IMR-90 (cell line): ENCODE data around the gene MAPKAPK2.

Experiments used
- BHLHE40 ChIP-seq: fragments of 150-350 bp; IDR thresholded peaks from 2 replicates; pipeline ENCODE4 v1.6.1; 2016; ENCODE audit warnings: mild to moderate bottlenecking, low read depth, low read length
- CTCF ChIP-seq: conservative IDR thresholded peaks from 2 replicates; pipeline ENCODE4 v1.5.1; 2012; ENCODE audit warnings: mild to moderate bottlenecking, low read depth, low read length, improper control_type of control experiment
- MXI1 ChIP-seq: IDR thresholded peaks from 2 replicates; pipeline ENCODE4 v1.6.1; 2012; ENCODE audit warnings: low read depth, mild to moderate bottlenecking, low read length, moderate library complexity, borderline replicate concordance
- POLR2A ChIP-seq: IDR thresholded peaks from 2 replicates; pipeline ENCODE4 v1.6.1; 2012; ENCODE audit warnings: mild to moderate bottlenecking, low read depth, low read length
- RFX5 ChIP-seq: IDR thresholded peaks from 2 replicates; pipeline ENCODE4 v1.8.0; 2012; ENCODE audit warnings: low read depth, mild to moderate bottlenecking, low read length, moderate library complexity
- USF2 ChIP-seq: fragments of 150-350 bp; IDR thresholded peaks from 2 replicates; pipeline ENCODE4 v1.6.1; 2017; ENCODE audit warnings: mild to moderate bottlenecking, antibody characterized with exemption, low read length, low read depth

GRCh38 chr1:206729507-206729906 is 44.8 kb downstream of the MAPKAPK2 start:
- TF ChIP-seq CTCF, result no peak
- TF ChIP-seq POLR2A, result no peak
- TF ChIP-seq USF2, result no peak
- no peak for TF ChIP-seq BHLHE40
- TF ChIP-seq MXI1, result no peak
- TF ChIP-seq RFX5, result no peak
